Measurements from ENCODE around the gene ZC3H14.

ZC3H14 gene

DNA sequence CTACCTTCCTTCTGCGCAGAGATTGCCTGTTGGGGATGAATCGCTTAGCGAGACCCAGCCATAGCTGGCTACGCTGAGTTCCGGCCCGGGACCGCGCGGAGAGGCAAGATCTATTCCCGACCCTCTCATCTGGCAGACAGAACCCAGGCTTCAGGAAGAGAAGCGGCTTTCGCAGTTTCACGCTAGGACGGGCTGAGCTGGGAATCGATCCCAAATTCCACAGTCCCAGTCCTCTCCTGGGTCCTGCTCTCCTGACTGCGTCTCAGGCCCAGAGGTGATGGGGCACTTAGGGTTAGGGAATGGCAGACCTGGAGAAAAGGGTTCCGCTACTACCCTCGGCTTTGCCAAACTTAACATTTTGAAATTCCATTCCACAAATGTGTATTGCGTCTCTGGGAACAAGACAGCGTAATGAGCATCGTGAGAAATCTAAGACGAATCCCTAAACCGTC is 10.8 kb upstream of the ZC3H14 start:
- no peak for DNase-seq

DNA sequence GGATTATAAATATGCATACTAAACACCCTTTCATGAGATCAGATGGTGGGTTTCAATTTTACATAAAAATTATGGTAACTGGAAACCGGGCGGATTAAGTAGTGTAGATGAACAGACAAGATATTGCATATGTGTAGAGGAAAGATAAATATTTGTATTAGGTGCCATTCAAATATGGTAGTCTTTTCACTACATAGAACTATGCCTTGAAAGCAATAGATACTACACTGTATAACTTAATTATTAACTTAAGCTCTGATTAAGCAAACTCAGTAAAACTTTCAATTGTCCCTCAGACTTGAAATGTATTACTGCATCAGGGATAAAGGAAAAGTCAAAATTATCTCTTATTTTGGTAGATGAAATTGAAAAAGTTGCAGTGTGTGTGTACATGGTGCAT is 10.0 kb upstream of the ZC3H14 start:
- no peak for DNase-seq

DNA sequence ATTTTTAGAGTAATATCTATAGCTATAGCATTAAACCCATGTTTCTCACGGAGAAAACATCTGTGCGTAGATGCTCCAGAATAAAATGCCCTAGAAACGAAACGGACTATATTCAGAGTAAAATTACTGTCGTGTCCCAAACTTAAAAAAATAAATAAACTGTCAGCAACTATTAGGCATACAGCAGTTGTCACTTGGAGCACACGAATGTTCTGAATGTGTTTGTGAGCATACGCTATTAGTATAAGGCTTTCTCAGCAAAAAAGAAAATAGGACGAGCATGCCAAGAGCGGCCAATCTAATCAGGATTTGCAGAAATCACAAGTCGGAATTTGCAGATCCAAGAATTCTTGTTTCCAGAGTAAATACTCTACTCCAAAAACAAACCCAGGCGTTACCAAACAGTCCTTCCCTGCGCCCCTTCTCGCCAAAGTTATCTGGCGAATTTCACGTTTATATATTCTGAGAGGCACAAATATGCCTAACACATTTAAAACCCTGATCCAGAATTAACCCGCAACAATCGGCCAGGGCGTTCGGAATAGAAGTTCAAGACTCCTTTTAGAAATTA is 8.9 kb upstream of the ZC3H14 start:
- DNase-seq = no peak

DNA sequence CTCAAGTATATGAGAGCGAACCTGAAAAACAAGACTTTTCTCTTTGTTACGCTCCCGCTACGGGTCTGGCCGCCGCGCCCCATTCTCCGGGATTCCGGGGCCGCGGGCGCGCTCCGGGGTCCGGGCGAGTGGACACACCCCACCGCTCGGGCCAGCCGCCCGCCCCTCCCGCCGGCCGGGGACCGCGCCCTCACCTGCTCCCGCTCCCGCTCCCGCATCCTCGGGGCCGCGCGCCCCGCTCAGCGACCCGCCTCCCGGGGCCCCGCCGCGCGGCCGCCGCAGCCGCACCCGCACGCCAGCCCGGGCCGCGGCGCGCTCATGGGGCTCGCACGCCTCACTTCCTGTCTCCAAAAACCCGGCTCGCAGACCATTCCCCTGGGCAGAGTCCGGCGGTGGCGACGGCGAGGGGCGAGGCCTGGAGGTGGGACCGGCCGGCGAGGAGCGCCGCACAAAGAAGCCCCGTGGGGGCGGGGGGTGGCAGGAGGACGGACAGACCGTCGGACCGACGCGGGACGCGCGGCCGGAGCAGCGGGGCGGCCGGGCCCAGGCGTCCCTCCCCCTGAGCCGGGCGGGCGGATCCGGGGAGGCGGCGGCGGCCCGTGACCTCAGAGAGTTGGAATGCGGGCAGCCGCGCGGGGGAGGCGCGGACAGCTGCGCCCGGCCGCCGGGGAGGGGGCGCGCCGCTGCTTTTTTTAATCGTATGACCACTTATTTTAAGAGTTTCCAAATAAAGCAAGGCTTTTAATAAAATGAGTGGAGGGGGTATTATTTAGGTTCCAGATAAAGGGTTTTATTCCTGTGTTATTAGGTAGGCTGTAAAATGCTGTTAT is 8.2 kb upstream of the ZC3H14 start, which contains the start of gene PTPN21:
TSS of gene PTPN21 (minus strand) at position 551 of the 830 bp plus-strand sequence. CDS start 4,590 bp downstream, outside the sequence.
- DNase-seq = no peak

DNA sequence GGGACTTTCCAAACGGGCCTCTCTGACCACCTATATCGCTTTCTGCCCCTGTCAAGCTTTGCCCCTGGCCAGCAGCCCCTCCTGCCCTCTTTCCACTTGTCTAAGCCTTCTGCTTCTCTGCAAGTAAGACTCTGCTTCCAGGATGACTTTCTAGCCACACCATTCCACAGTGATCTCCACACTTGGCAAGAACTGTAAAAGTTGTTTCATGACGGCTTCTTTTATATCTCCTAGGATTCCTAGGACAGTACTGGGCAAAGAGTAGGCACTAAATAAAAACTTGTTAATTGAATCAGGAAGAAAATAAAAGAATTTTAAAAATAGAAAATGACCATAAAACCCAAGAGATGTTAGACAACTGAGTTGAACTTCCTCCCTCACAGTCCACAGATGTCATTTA is 6.3 kb upstream of the ZC3H14 start:
- DNase-seq = no peak

DNA sequence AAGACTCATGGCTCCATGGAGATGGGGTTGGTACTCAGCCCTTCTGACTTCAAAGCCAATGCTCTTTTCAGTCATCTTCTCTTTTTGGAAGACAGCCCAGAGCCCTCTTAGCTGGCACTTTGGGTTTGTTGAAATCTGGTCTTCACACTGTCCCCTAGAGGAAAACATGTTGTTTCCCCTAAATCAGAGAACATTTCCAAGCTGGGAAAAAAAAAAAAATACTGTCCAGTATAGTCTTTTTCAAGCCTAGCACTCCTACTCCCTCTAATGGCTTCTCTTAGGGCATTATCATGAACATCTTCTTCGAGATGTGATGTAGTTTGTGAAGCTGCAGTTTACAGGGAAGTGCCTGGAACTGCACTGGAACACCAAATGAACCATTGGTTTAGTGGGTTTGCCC is 3.0 kb upstream of the ZC3H14 start:
- DNase-seq = no peak

DNA sequence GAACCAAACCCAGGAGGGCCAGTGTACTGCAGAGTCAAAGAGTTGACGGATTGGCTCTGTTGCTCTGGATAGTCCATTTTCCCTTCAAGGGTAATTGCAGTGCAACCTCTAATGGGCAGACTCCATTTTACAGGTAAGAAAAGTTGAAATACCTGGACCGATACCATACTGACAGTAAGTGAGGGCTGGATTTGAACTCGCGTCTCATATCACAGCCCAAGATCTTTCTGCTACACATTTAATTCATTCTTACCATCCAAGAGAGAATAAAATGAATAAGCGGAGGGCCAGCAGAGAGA is 356 bp upstream of the ZC3H14 start:
- DNase-seq = no peak

DNA sequence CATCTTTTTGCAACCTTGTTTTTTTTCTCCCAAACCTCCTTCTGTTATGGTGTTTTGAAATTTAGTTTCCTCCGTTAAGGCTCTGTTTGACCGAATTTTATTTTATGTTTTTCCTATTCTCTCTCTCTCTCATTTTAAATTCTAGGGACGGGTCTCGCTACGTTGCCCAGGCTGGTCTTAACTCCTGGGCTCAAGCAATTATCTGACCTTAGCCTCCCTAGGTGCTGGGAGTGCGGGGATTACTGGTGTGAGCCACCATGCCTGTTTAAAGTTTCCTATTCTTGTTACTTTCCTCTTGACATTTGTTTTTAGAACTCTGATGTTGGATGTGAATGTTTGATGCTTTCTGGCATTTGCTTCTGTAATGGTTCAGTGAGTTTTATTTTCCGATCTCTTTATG is 1.0 kb downstream of the ZC3H14 start:
- DNase-seq = no peak

DNA sequence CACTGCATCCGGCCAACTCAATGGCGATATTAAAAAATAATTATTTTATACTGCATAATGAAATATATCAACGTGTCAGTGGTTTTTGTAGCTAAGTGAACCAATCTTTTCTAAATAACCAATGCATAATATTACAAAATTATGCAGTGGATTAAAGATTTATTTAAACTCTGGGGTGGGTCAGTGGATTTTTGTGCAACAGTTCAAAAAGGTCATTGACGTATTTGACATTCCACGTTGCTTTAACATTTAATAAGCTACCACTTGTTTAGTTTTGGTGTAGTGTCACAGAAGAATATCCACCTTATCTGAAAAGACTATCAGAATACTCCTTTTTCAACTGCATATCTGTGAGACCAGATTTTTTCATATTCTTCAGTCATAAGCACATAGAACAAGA is 2.6 kb downstream of the ZC3H14 start:
- DNase-seq = no peak

DNA sequence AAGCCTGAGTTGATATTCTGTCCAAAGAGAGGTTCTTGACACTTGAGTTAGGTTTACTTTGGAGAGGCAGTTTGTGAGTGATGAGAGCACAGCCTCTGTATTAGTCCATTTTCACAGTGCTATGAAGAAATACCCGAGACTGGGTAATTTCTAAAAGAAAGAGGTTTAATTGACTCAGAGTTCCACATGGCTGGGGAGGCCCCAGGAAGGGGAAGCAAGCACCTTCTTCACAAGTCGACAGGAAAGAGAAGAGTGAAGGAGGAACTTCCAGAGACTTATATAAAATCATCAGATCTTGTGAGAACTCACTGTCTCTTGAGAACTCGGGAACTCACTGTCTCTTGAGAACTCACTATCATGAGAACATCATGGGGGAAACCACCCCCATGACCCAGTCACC is 5.4 kb downstream of the ZC3H14 start:
- no peak for DNase-seq

DNA sequence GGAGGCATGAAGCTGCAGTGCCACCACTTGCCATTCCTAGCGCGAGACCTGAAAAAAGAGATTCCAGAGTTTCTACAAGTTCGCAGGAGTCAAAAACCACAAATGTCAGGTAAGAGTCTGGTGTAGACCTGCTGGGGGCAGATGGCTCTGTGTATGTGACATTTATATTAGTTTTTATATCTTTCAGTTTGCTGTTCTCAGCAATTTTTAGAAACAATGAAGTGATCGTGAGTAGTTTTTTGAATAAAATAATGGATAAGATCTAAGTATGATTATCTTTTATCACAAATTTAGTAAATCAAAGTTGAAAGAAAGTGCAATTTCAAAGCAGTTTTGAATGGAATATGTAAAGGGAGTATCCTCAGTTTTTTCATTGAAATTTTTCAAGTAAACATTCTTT is 9.3 kb downstream of the ZC3H14 start:
- DNase-seq = no peak

DNA sequence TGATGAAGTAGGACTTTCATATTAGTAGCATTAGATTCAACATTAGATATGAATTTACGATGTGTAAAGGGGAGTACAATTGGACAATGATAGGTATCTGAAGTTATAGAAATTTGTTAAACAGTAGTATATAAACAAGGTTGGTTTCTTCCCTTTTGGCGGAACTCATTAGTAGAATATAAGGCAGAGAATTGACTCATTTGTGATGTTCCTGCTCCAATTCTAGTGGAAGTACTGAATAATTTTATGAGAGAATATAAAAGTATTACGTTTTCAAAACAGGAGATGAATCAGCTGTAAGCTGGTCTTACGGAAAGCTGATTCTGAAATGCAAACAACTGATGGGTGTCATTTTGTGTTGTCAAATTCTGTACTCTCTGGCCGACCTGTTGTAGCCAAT is 13.4 kb downstream of the ZC3H14 start:
- no peak for DNase-seq

DNA sequence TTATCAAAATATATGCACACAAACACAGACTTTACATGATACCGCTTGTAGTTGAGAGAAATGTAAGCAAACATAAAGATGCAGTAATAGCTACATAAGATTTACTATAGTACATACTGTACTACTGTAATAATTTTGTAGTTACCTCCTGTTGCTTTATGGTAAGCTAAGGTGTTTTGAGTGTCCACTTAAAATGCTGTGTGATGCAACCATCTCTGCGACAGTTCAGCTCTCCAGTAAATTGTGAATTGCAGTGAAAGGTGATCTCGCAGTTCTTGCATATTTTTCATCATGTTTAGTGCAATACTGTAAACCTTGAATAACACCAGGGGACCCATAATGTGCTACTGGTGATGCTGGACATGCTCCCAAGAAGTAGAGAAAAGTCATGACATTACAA is 21.6 kb downstream of the ZC3H14 start:
- DNase-seq = no peak

DNA sequence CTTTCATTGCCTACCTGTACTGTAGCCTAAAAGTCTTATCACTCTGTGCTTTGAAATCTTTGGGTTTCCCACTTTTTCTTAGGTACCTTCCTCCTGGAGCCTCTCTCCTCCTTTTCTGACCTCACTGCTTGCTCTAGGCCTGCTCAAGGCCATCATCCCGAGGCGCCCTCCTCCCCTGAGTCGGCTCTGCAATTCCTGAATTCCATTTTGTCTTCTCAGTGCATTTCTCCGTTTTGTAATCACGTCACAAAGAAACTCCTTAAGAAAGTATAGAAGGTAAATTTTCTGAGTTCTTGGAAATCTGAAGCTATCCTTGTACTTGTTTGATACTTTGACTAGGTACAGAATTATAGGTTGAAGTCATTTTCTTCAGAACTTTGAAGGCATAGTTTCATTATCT is 25.2 kb downstream of the ZC3H14 start:
- DNase-seq = no peak

DNA sequence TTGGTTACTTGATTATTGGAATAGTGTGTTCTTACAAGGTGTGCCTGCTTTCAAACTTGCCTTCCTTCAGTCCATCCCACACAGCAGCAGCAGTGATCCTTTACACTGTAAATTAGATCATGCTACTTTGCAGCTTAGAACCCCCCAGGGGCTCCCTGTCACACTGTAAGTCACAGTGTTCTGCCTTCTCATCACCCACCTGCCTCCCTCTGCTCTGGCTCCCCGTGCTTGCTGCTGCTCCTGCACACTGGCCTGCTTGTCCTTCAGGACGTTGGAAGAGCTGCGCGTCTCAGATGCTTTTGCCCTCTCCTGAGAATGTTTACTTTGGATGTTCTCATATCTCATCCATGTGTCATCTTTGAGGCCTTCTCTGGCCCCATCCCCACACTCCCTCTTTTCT is 27.3 kb downstream of the ZC3H14 start:
- no peak for DNase-seq

DNA sequence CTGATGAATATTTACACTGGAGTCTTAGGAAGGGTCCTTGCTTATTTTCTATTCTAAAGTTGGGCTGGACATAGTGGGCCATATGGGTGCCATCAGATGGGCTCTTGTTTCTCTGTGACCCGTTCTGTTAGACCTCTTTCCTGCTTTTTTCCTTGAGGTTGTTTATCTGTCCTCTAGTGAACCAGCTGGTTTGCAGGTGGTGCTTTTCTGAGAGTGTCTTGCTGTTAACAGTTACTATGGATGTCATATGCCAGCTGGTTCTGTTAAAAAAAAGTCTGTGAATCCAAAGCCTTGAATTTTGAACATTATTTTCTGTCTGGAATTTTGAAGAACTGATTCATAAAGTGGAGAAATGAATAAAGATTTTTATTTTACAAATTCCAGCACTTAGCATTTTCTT is 29.2 kb downstream of the ZC3H14 start:
- no peak for DNase-seq

DNA sequence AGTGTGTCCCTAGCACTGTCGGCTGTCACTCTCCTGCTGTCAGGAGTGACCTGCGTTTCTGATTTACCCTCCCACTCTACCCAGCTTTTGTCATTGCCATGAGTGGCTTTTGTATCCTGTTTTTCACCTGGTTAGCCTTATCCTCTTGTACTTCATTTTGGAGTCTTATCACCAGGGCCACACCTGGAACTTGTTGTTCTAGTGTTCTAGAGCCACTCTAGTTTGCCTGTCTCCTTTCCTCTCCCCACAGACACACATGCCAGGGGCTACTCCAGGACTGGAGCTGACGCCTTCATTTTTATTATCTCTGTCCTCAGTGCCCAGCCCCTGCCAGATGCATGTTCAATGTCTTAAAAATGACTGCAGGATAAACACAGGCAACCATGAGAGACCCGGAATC is 34.2 kb downstream of the ZC3H14 start:
- no peak for DNase-seq

DNA sequence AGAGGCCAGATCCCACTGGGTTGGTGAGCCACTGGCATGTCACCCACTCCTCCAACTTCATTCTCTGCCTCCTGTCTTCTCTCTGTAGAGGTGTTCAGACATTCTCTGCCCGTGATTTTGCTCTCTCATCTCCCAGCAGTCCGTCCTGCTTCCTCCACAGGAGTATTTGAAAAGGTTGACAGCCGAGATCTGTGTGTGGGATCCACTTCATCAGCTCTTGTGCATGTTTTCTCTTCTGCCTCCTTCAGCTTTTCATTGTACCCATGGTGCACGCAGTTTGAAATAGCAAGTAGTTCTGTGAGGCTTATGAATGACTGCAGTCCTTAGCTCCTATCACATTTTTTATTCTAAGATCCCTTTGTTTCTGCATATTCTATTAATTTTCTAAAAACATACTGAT is 34.8 kb downstream of the ZC3H14 start:
- DNase-seq = no peak

DNA sequence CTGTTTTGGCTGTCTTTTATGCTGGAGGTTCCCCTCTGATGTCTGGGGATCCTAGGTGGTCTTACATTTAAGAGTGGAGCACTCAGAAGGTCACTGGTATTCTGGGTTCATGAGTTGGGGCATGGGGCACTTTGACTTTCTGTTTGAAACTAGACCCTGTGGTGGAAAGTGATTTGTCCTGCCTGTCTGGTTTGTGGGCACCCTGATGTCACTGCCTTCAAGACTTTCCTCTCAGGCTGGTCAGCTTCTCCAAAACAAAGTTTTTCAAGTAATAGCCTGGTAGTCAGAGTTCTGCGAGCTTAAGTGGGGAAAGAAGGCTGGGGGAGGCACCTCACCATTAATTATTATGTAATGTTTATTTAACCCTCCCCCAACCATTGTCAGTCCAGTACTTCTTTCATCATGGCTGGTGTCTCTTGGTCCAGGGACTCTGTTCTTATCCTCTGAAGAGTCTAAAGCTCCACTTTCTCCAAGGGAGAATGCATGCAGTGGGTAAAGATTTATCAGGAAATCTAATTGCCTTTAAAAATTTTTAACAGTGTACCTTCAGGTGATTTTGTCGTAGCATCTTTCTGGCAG is 35.3 kb downstream of the ZC3H14 start:
- no peak for DNase-seq

DNA sequence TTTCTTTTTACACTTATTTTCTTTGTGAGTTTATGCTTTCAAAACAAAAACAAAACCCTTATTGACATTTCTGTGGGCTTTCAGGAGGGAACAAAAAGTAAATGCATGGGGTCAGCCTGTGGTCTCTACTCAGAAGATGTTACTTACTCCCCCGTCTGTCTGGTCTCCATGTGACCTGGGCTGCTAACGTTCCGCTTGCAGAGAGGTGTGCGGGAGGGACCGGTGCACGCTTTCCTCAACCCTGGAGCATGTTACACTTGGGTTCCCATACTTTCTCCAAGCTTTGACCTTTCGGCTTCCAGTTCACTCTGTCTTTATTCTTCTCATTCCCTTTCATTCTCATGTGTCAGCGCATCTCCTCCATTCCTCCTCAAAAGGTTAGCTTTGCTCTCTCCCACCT is 36.5 kb downstream of the ZC3H14 start:
- DNase-seq = no peak

DNA sequence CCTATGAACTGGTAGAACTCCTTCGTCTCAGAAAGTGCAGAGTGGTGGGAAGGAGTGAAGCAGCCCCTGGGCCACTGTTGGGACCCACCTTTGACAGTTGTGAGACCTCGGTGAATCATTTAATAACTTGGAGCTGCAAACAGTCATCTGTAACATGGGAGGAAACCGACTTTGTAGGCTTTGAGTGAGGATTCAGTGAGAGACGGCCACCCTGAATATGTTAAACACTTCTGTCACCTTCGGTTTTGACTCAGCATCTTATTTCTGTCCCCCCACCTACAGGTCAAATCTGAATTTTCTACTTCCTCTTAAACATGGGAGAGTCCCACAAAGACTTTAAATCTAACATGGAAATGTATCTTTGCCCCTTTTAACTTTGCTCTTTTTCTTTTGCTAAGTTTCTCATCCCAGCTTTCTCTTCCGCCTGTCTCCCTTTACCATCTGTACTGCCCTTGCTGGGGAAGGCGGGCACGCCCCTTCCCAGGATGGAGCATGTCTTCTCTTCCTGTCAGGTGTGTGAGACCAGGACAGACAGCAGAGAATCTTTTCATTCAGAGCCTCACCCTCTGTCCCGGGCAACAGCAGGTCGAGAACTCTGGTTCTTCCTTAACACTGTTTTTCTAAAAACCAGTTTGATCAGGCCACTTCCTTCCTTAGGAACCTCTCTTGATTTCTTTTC is 37.1 kb downstream of the ZC3H14 start:
- no peak for DNase-seq

DNA sequence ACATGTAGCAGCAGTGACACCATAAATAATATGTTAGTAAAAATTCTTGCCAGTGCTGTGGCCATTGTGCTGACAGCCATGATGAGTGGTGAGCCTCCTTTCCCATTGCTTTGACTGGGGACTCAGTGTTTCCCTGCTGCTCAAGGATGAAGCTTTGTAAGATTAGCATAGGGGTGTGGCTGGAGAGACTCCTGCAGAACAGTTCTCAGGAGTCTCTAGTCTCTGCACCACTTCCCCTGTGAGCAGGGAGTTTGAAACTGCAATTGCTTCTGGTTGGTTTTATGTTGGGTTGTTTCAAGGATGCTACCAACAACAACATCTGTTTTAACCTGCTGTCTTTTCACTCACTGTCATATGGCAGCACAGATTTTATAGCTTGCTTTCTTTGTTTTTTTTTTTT is 41.4 kb downstream of the ZC3H14 start:
- no peak for DNase-seq

DNA sequence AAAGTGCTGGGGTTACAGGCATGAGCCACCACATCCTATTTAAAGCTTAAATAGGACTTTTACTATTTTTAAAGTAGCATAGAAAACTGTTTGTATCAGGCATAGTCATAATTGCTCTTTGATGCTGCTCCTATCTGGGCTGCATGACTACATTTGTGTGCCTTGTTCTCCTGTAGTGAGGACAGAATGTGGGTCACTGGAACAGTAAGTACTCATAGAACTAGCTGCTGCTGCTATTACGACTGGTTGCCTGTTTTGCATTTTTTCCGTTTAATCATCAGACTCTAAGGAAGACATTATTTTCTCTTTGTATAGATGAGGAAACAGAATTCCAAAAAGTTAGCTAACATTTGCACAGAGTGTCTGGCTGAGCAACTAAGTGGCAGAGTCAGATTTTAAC is 42.8 kb downstream of the ZC3H14 start:
- DNase-seq = no peak

DNA sequence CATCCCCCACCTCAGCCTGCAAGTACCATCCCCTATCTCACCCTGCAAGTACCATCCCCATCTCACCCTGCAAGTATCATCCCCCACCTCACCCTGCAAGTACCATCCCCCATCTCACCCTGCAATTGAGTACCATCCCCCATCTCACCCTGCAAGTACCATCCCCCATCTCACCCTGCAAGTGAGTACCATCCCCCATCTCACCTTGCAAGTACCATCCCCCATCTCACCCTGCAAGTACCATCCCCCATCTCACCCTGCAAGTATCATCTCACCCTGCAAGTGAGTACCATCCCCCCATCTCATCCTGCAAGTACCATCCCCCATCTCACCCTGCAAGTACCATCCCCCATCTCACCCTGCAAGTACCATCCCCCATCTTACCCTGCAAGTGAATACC is 45.0 kb downstream of the ZC3H14 start:
- DNase-seq = no peak
